Sigmoid colon (tissue), 7 donors: ENCODE data around the gene GBX1. TPM values are rescaled to one million over a fixed set of nuclear protein-coding genes. Genes with fewer than 3 reads are reported as not detected.

Source experiments
- DNase-seq: peaks from one replicate; pipeline ENCODE4 v3.0.0-alpha.2; 2019
- H3K27ac ChIP-seq, 4 donors: fragments of 200-600 bp; sonication (generic); one replicate each; pipeline ENCODE4 v1.5.1; 2016 to 2019; ENCODE audit warnings: mild to moderate bottlenecking in 1 of 4
- H3K27me3 ChIP-seq, 3 donors: fragments of 200-600 bp; sonication (generic); one replicate each; pipeline ENCODE4 v1.5.1; 2019; ENCODE audit warnings: mild to moderate bottlenecking in 1 of 3
- H3K36me3 ChIP-seq, 4 donors: fragments of 200-600 bp; sonication (generic); one replicate each; pipeline ENCODE4 v1.5.1; 2016 to 2019
- H3K4me1 ChIP-seq, 4 donors: fragments of 200-600 bp; sonication (generic); one replicate each; pipeline ENCODE4 v1.5.1; 2017 to 2019
- H3K4me3 ChIP-seq, 4 donors: fragments of 200-600 bp; sonication (generic); one replicate each; pipeline ENCODE4 v1.5.1; 2017 to 2019; ENCODE audit warnings: mild to moderate bottlenecking in 2 of 4, moderate library complexity in 1 of 4
- H3K9me3 ChIP-seq, 4 donors: fragments of 200-600 bp in 3 of 4; sonication (generic) in 3 of 4; one replicate each; pipeline versions ENCODE4 v1.5.1 to v1.6.1; 2013 to 2019
- CTCF ChIP-seq, 4 experiments: fragments of 450-650 bp in 3 of 4; fragments of 200-600 bp in 1 of 4; IDR thresholded peaks; one replicate each; pipeline ENCODE4 v1.5.1; 2016 to 2019; ENCODE audit warnings: antibody characterized with exemption in 4 of 4, mild to moderate bottlenecking in 3 of 4, moderate library complexity in 2 of 4
- EP300 ChIP-seq, 4 donors: sonication (generic); formaldehyde crosslinking; IDR thresholded peaks; one replicate each; pipeline ENCODE4 v1.6.1; 2017; ENCODE audit warnings: antibody characterized with exemption in 4 of 4
- POLR2A ChIP-seq, 2 donors: fragments of 450-650 bp; IDR thresholded peaks; one replicate each; pipeline ENCODE4 v1.6.1; 2016; ENCODE audit warnings: antibody characterized with exemption in 2 of 2, mild to moderate bottlenecking in 2 of 2, moderate library complexity in 2 of 2
- POLR2AphosphoS5 ChIP-seq, 4 donors: sonication (generic); formaldehyde crosslinking; IDR thresholded peaks; one replicate each; pipeline ENCODE4 v1.6.1; 2017; ENCODE audit warnings: antibody characterized with exemption in 4 of 4
- WGBS, 2 donors: extraction: QIAGEN DNeasy Blood & Tissue Kit; methylation state at CpG; one replicate each; pipeline ENCODE4 v1.1.7; 2013; 5-methylcytosine and 5-hydroxymethylcytosine counted together
- intact Hi-C: fragments of 100-400 bp; cut with DNase I; formaldehyde crosslinking; loops from one replicate; pipeline ENCODE4 v1.15.1; 2023
- polyA plus RNA-seq, 3 donors: library from polyadenylated mRNA; stranded (reverse); fragments of 200-250 nt; gene quantifications; one replicate each; pipeline ENCODE4 v1.2.3, GENCODE V29; 2013
- total RNA-seq, 4 donors: library from RNA; depleted of rRNA; stranded (reverse); fragments of >200 nt; gene quantifications; one replicate each; pipeline ENCODE4 v1.1.0, GENCODE V29; 2016
- donor health status: healthy with polysubstance abuse.
- donor health status: Bipolar disorder and iron deficiency.
- donor health status: healthy.

The GBX1 gene
- total and polyA plus RNA-seq, 7 donors: not detected

- DNase-seq: no peak
- TF ChIP-seq POLR2AphosphoS5 (IDR thresholded peaks at IDR 0.05) (no peak), CTCF (IDR thresholded peaks at IDR 0.05) (no peak), POLR2A (IDR thresholded peaks at IDR 0.05) (no peak), EP300 (IDR thresholded peaks at IDR 0.05) (no peak)
- 35 to 59% methylated on average over 9 of the region's 9 CpGs for WGBS, 2 donors
- Histone ChIP-seq H3K36me3 (peaks cover 0 to 2% (median 0%) of the 10 kb centered on the region in 4 donors), H3K4me1 (no peaks in the 10 kb centered on the region), H3K27me3 (peaks cover 0 to 30% (median 0%) of the 10 kb centered on the region in 3 donors), H3K4me3 (no peak overlapping the region), H3K9me3 (no peaks in the 10 kb centered on the region), H3K27ac (no peak overlapping the region)
- intact Hi-C loops: no loop called here
These were observed 39.8 kb upstream of the GBX1 start for GRCh38 chr7:151207315-151207714.

- no peaks in the 10 kb centered on the region for H3K9me3 ChIP-seq
- intact Hi-C loops: no loop called here
- 24 to 36% methylated on average over 9 of the region's 9 CpGs for WGBS, 2 donors
- no peaks in the 10 kb centered on the region for H3K4me1 ChIP-seq
- DNase-seq: no peak
- TF ChIP-seq CTCF (IDR thresholded peaks at IDR 0.05) (no peak), POLR2A (IDR thresholded peaks at IDR 0.05) (no peak)
- no peaks in the 10 kb centered on the region for H3K36me3 ChIP-seq
- no peak overlapping the region for H3K4me3 ChIP-seq
- peaks cover 0 to 30% (median 0%) of the 10 kb centered on the region in 3 donors for H3K27me3 ChIP-seq
- no peak overlapping the region for H3K27ac ChIP-seq
These were observed 39.4 kb upstream of the GBX1 start for GRCh38 chr7:151206914-151207313.

GRCh38 chr7:151205730-151206129 lies 38.2 kb upstream of the GBX1 start:
- no peak for DNase-seq
- WGBS, 2 donors: 70 to 75% methylated on average over 6 of the region's 6 CpGs
- intact Hi-C loops: no loop called here

GRCh38 chr7:151204383-151205032 lies 37.0 kb upstream of the GBX1 start:
- intact Hi-C loops: no loop called here
- Histone ChIP-seq H3K9me3 (no peaks in the 10 kb centered on the region), H3K36me3 (no peaks in the 10 kb centered on the region), H3K4me3 (no peak overlapping the region), H3K27ac (no peak overlapping the region), H3K4me1 (peaks cover 0 to 4% (median 3%) of the 10 kb centered on the region in 4 donors), H3K27me3 (peaks cover 0 to 30% (median 0%) of the 10 kb centered on the region in 3 donors)
- TF ChIP-seq POLR2A (IDR thresholded peaks at IDR 0.05) (no peak), POLR2AphosphoS5 (IDR thresholded peaks at IDR 0.05) (no peak), EP300 (IDR thresholded peaks at IDR 0.05) (no peak), CTCF (IDR thresholded peaks at IDR 0.05) (no peak)
- WGBS, 2 donors: 61 to 75% methylated on average over 48 of the region's 48 CpGs
- no peak for DNase-seq

More at GRCh38 chr7:151205730-151206129, 38.2 kb upstream of the GBX1 start:
- TF ChIP-seq CTCF (IDR thresholded peaks at IDR 0.05) (no peak), POLR2A (IDR thresholded peaks at IDR 0.05) (no peak), POLR2AphosphoS5 (IDR thresholded peaks at IDR 0.05) (no peak), EP300 (IDR thresholded peaks at IDR 0.05) (no peak)
- Histone ChIP-seq H3K4me3 (no peak overlapping the region), H3K9me3 (no peaks in the 10 kb centered on the region), H3K27ac (no peak overlapping the region), H3K4me1 (no peaks in the 10 kb centered on the region), H3K36me3 (no peaks in the 10 kb centered on the region), H3K27me3 (peaks cover 0 to 30% (median 0%) of the 10 kb centered on the region in 3 donors)

- Histone ChIP-seq H3K9me3 (no peaks in the 10 kb centered on the region), H3K27me3 (peaks cover 0 to 30% (median 0%) of the 10 kb centered on the region in 3 donors), H3K4me3 (no peak overlapping the region), H3K36me3 (no peaks in the 10 kb centered on the region), H3K27ac (no peak overlapping the region), H3K4me1 (peaks cover 0 to 11% (median 9%) of the 10 kb centered on the region in 4 donors)
- 87 to 94% methylated on average over 9 of the region's 9 CpGs for WGBS, 2 donors
- TF ChIP-seq CTCF (IDR thresholded peaks at IDR 0.05): no peak
- TF ChIP-seq POLR2A (IDR thresholded peaks at IDR 0.05): no peak
- TF ChIP-seq EP300 (IDR thresholded peaks at IDR 0.05): no peak
- TF ChIP-seq POLR2AphosphoS5 (IDR thresholded peaks at IDR 0.05): no peak
- no peak for DNase-seq
- intact Hi-C loops: no loop called here
These were observed 35.3 kb upstream of the GBX1 start for GRCh38 chr7:151202836-151203235.
